Renal cortical epithelial cell (primary cell): ENCODE measurements around the gene SSTR3. TPM values are rescaled to one million over a fixed set of nuclear protein-coding genes. Genes with fewer than 3 reads are reported as not detected.

ENCODE experiments used
- DNase-seq: peaks from one replicate; pipeline ENCODE4 v3.0.0-alpha.2; 2011; ENCODE audit warnings: low read depth
- total RNA-seq: library from RNA; depleted of rRNA; stranded (reverse); fragments of >200 nt; gene quantifications from 2 replicates; pipeline ENCODE4 v1.2.3, GENCODE V29; 2014

The SSTR3 gene
- total RNA-seq, 1 donor from 2014 or later, result 0.05 TPM

DNA sequence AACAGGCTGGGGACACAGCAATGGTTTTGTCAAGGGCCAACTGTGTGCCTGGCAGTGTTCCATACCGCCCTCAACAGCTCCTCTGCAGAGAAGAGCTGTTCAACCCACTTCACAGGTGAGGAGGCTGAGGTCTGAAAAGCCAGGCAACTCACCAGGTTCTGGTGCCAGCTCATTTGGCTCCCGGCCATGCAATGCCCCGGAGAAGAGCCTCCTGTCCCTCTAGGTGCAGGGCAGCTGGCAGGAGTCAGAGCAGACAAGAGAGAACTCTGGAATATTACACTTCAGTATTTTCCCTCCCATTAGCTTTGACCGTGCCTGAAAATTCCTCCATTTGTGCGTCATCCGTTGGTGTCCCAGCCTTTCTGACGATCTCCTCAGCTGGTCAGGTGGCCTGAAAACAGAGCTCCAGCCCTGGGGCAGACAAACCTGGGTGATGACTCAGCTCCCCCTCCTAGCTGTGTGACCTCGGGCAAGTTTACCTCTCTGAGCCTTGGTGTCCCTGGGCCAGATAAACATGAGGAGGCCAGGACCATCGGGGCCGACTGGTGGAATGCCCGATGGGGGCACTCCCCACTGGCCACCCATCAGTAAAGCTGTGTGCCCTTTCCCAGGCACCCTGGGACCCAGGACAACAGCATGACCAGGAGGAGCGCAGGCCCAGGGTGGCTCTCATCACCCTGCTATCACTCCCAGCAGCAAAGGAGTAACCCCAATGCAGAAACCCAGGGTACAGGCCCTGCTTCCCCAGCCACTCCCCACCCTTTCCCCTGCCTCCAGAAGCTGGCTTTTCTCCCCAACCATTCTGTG, 14.6 kb downstream of the SSTR3 start:
- DNase-seq, result peak; percentile 94

DNA sequence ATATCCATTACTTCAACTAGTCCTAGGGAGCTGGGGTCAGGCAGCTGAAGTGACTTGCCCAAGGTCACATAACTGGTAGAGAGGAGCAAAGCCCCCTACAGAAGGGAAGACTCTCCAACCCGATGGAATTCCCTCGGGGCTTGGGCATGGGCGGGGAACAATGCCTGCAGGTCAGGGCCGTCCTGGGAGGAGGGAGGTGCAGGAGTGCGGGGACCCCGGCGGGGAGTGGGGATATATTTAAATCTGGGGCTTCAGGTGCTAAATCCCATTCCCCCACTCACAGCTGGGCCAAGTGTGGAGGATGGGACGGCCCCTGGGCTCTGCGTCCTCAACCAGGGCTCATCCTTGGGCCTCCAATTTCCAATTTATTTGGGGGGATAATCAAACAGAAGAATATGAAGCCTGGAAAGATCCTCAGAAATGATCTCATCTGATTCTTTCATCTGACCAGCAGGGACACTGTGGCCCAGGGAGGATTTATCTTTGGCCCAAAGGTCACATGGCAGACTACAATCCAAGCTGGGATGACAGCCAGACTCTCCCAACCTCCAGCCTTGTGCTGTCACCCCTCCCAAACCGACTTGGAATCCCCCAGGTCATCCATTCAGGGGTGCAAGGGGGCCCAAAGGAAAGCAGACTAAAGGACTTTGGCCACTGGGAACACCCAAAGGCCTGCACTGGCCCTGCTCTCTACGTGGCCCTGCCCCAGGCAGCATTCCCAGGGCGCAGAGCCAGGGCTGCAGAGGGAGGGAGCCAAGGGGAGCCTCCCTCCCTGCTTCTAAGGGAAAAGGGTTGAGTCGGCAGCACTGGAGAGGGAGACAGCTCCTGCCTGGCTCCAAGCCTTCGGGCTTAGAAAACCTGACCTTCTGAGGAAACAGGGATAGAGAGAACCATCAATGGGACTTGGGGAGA, 15.5 kb downstream of the SSTR3 start:
- DNase-seq, result peak; percentile 77

GRCh38 chr22:37195921-37196320, 16.4 kb downstream of the SSTR3 start:
- no peak for DNase-seq

DNA sequence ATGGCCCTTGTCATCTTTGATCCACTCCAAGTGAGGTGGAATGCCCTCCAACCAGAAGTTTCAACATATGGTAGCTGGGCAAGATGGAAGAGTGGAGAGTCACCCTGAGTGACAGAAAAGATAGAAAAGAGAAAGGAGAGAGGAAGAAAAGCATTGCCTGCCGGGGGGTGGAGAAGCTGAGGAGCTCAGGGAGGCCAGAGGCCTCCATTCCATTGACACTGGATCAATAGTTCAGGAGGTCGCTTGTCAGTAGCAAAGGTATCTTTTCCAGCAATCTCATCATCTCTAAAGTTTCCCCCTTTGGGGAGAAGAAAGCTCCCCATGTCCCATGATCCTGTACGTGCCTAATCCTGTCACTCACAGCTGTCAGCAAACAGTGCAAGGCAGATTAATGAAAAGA, 17.5 kb downstream of the SSTR3 start:
- no peak for DNase-seq

DNA sequence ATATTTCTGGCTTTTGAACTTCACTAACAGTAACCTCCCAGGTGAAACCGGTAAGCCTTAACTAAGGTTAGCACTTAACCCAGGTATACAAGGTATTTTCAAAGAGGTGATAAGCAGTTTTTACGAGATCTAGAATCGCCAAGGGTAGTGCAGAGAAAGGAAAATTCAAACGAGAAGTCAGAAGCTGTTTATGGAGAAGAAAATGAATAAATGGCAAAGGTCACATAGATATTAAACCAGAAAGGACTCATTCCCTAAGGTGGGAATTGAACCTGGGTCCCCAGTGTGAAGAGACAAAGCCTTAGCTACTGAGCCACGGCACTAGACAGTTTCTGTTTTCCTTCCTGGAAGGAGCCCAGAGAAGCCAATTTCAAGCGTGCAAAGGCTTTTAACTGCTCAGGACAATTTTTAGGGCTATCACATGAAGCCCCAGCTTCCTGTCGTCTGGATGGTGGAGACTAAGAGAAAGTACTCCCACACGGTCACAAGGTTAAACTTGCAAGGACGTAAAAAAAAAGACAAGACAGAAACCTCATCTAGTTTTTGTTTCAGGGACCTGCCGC, 18.6 kb downstream of the SSTR3 start:
- no peak for DNase-seq

GRCh38 chr22:37192741-37193140, 19.5 kb downstream of the SSTR3 start:
- DNase-seq, result no peak

GRCh38 chr22:37192204-37192603, 20.1 kb downstream of the SSTR3 start:
- DNase-seq, result no peak

GRCh38 chr22:37190262-37190780, 22.0 kb downstream of the SSTR3 start:
- DNase-seq, result no peak

DNA sequence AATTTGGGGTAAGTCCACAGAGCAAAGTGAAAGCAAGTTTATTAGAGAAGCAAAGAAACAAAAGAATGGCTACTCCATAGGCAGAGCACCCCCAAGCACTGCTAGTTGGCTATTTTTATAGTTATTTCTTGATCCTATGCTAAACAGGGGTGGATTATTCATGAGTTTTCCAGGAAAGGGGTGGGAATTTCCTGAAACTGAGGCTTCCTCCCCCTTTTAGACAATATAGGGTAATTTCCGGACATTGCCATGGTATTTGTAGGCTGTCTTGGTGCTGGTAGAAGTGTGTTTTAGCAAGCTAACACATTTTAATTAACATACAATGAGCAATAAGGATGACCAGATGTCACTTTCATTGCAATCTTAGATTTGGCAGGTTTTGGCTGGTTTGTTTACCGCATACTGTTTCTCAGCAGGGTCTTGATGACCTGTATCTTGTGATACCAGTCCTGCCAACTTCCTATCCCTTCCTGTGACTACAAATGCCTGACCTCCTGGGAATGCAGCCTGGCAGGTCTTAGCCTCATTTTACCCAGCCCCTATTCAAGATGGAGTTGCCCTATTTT, 23.3 kb downstream of the SSTR3 start:
- peak; percentile 81 for DNase-seq

DNA sequence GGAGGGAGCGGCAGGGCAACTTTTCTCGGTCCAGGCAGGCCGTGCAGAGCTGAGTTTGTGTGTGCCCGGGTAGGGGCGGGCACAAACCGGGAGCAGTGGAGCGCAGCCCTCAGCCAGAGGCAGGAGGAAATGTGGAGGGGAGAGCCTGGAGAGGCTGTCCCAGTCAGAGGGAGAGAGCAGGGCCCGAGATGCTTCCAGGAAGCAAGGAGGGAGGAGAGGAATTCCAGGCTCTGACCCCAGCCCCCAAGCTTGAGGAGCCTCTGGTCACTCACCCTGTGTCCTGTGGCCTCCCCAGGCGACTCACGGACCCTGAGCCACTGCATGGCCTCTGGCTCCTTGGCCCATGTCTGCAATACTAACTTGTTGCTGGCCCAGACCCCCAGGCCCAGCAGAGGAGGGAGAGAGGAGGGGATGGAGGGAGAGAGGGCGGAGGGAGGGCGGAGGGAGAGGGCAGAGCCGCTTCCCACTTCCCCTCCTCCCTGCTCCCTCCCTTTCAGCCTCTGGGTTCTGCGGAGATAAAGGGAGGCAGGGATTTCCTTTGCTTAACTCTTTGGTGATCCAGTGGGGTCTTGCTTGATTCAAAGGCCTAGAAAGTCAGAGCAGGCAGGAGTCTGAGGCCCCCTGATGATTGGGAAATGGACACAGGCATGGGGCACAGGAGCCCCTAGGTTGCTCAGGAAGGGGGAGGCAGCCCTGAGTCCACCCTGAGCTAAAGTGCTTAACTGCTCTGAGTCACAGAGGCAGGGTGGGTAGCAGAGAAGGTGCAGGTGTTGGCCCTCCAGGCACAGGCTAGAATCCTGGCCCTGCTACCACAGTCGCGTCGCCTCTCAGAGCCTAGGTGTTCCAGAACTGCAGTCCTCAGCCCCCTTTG, 24.2 kb downstream of the SSTR3 start, which contains the start of gene C1QTNF6:
C1QTNF6 (minus strand) TSS at position 357 of the 871 bp plus-strand sequence; CDS start at position 323, 34 bp downstream.
- DNase-seq, result peak; percentile 74

DNA sequence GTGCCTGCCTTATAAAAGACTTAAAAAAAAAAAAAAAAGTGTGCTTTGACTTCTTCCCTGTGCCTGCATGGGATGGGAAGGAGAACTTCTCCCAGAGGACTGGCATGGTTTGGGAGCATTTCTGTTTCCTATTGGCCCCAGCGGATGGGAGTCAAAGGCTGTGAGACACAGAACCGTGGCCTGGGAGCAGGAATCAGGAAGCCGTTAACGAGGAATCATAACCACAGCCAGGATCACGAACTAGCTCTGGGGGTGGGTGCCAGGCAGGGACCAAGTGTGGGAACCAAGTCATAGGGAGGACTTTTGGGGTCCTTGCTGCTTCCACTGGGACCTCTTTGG, 24.8 kb downstream of the SSTR3 start:
- DNase-seq, result peak; percentile 58

GRCh38 chr22:37186997-37187522, 25.2 kb downstream of the SSTR3 start:
- no peak for DNase-seq

DNA sequence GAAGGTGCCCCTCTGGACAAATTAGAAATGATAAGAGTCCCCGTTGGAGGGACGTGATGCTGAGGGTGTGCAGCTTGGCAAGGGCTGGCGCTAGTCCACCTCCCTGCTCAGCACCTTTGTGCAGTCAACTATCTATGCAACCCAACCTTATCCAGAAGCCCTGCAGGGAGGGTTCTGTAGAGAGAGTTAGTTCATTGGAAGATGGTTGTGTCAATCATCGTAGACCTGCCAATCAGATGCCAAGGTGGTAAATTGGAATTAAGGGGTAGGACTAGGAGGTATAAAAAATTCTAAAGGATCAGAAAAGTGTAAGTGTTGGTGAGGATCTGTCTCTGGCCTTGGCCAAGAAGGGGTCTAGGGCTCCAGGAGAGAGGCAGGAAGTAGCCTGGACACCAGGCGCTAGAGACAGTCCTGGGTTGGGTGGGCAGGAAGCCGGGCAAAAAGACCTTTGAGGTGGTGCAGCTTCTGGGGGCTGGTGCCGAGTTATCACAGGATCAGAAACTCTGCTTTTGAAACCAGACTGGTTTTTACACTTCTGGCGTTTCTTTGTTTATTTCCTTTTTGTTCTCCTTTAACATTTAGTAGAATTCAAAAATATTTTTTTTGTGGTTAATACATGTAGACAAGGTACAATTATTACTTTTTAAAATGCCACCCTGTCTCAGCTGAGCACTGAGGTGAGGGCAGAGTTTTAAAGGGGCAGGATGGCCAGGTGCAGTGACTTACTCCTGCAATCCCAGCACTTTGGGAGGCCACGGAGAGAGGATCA, 25.9 kb downstream of the SSTR3 start:
- DNase-seq, result peak; percentile 70

GRCh38 chr22:37185646-37186227, 26.5 kb downstream of the SSTR3 start:
- no peak for DNase-seq

GRCh38 chr22:37184816-37185541, 27.3 kb downstream of the SSTR3 start:
- no peak for DNase-seq

GRCh38 chr22:37184380-37184755, 27.9 kb downstream of the SSTR3 start:
- DNase-seq, result no peak

- DNase-seq, result no peak
Observed at GRCh38 chr22:37183432-37184379, 28.6 kb downstream of the SSTR3 start.

- no peak for DNase-seq
Observed at GRCh38 chr22:37182949-37183245, 29.4 kb downstream of the SSTR3 start.
